Activated T-helper 1 cell treated with anti-CD3 and anti-CD28 coated beads, Interleukin-2, amount 50 U/mL, for 16 hours (primary cell): Measurements from ENCODE around the gene TLN1.

Source experiments
- DNase-seq, 2 donors: peaks; one replicate each; pipeline ENCODE4 v3.0.0-alpha.2; 2020; ENCODE audit warnings: low read depth in 1 of 2, low spot score in 1 of 2

The TLN1 gene

DNA sequence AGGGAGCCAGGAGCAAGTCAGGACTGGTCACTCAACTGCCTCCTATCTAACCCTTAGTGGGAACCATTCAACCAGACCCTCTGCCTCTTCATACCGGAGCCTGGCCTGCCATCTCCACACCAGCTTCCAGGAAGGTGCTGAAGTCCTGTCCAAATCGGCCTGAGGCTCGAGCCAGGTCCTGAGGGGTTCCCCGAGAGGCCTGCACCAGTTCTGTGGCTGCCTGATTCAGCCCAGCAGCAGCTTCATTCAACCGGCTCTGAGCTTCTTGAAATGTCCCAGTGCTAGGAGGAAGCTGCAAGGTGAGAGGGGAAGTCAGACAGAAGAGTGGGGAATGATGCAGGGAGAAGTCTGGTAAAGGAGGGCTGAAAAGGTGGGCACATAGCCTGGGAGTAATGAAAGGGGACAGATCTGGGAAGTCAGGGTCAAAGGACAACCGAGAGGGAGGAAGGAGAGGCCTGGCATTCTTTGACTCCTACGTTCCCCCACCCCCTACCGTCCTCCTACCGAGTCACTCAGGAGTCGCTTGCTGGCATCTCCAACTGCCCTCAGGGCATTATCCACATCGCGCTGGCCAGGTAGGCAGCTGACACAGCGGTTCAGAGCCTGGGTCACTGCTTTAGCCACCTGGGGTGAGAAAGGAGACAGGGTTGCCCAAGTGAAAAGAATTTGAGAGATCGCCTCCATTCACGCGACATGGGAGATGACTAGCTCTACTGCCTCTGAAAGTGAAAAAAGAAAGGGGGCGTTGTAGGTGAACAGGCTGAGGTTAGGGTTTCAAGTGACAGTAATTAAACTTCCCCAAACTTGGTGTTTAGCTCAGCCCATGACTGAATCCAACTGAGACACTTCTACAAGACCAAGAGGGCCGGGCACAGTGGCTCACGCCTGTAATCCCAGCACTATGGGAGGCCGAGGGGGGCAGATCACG, 20.2 kb downstream of the TLN1 start:
- DNase-seq: no peak

- no peak for DNase-seq
These were observed 21.0 kb downstream of the TLN1 start for GRCh38 chr9:35710818-35711500.

DNA sequence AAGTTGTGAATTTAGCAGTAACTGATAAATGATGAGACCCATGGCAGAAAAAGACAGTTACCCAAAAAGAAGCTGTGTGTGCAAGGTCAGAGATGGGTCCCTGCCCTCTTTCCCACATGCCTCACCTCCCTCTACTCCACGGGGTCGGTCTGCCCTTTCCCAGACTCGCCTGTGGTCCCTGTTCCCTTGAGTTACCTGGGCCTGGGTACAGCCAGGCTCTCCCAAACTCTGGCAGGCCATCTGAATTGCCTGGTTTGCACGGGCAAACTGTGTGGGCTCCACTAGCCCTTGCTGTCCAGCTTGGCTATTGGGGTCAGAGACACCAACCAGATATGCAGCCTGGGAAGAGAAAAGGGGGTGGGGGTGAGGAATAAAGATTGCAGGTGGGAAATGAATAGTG, 23.8 kb downstream of the TLN1 start:
- no peak for DNase-seq

GRCh38 chr9:35706951-35707350, 25.0 kb downstream of the TLN1 start:
- DNase-seq: no peak

DNA sequence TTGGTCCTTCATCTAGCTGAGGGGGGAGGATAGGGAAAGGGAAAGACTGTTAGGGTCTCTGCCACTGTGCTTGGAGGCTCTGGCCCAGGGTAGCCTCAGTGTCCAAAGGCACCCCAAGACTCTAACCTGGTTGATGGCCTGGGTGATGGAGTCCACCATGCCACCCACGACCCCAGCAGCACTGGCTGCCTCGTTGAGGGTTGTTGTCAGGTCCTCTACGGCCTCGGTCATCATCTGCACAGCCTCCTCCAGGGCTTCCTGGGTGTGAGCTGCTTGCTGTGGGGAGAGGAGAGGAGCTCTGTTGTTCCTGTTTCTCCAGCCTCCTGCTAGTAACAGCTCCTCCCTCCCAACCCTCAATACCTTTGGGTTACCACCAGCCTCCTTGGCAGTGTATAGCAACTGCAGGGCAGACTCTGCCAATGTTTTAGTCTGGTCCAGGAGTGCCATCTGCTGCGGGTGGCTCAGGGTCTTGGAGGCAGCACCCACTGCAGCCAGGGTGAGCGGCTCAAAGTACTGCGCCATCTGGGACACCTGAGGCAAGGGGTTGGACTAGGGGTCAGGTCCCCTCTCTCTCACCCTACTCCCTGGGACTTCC, 26.1 kb downstream of the TLN1 start:
- DNase-seq: no peak

DNA sequence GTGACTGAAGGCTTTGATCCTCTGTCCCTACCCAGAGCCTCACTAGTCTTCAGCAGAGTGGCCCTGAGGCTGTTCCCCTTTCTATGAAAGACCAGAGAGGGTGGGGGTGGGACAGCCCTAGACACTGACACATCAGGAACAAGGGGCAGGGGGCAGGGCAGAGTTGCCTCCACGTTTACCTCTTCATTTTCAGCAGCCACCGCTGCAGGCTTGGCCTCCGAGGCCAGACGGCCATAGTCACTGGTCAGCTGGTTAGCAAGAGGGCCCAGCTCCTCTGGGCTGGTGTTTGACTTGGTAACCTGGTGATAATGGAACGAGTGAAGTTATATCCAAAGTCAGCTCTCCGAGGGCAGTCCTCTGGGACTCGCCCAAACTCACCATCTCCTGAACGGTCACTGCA, 26.6 kb downstream of the TLN1 start:
- DNase-seq: no peak

DNA sequence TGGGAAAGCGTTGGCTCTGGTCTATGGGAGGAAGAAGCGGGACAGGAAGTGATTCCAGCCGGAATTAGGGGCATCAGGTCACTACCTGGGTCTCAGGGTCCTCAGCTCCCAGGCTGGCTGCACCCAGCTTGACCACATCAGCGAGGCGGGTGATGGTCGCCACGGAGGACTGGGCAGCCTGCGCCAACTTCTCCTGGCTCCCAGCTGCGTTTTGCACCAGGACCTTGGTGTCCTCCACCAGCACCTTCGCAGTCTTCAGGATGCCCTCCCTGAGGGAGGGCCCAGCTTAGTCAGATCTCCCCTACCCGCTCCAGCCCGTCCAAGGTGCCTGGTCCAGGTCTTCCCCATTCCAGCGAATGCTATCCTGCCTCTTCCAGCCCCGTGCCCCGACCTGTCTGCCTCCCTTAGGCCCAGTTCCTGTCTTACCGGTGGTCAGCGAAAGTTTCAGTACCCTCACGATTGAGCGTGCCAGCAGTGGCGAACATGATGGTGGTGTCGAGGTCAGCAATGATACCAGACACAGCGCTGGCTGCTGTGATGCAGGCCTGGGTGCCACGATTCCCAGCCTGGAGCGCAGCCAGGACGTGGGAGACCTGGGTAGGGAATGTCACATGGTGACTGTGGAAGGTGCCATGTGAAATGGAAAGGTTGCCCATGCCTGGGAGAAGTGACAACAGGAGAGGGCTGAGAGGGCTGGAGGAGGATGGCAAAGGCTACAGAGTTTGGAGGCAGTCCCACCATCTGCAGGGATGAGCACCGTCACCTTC, 27.9 kb downstream of the TLN1 start:
- DNase-seq: no peak

GRCh38 chr9:35702696-35703095, 29.3 kb downstream of the TLN1 start:
- no peak for DNase-seq

- no peak for DNase-seq
These were observed 31.1 kb downstream of the TLN1 start for GRCh38 chr9:35700942-35701341.

- no peak for DNase-seq
These were observed 32.0 kb downstream of the TLN1 start for GRCh38 chr9:35700031-35700430.

DNA sequence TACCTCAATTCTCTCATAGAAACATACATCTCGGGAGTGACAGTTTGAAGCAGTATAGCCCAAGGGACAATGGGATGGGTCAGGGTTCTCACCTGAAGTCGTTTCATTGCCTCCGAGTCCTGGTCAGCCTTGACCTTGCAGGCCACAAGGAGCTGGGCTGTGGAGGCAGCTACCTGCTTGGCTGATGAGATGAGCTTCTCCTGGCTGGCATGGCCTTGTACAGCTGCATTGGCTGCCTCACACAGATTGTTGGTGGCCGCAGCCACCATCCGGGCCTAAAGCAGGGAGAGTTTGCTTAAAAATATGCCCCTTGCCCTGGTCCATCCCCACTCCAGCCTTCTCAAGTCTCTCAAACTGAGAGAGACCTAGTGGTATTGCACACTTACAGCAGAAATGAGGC, 33.8 kb downstream of the TLN1 start:
- no peak for DNase-seq

GRCh38 chr9:35697486-35697885, 34.5 kb downstream of the TLN1 start:
- no peak for DNase-seq

DNA sequence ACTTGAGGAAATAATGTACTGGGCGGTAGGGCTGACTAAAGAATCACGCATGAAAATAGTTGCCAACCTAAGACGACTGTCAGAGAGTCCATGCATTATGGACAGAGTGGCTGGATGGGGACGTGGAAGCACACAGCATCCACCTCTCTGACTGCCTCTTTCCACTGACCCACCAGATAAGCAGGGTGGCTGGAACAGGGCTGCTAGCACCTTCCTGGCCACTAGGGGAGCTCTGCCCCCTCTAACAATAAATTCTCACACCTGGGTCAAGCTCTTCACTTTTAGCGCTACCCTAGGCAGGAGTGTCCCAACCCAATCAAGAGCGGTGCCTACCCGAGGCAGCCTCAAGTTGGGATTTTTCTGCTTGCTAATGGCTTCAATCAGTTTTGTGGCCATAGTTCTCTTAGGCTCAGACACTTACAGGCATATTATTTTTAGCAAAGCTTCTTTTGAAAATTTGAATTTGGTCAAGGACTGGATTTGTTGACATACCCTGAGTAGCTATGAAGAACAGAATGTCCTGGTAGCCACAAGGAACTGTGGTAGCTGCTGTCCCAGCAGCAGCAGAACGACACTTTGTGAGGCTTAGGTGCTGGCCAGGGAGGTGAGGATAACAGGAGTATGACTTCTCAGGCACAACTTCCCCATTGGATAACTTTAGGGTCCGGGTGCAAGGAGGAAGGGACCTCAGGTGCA, 35.3 kb downstream of the TLN1 start:
- DNase-seq: no peak

DNA sequence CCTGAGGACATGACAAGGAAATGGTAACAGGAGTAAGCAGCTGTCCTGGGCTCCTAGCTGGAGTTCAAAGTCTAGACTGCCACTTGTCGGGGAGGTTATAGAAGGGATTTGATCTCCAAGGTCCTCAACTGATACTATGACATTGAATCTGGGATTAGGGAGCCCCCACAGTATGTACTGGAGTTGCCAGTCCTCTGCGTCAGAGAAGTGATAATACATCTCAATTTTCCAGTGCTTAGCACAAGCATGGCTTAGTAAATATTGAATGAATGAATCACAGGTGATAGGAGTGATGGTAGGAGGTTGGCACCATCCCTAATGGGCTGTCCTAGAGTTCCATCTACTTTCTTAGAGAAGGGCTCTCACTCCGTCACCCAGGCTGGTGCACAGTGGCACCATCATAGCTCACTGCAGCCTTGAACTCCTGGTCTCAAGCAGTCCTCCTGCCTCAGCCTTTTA, 36.0 kb downstream of the TLN1 start:
- DNase-seq: no peak

- DNase-seq: no peak
These were observed 40.2 kb downstream of the TLN1 start for GRCh38 chr9:35691757-35692301.

- no peak for DNase-seq
These were observed 40.7 kb downstream of the TLN1 start for GRCh38 chr9:35691334-35691650.

DNA sequence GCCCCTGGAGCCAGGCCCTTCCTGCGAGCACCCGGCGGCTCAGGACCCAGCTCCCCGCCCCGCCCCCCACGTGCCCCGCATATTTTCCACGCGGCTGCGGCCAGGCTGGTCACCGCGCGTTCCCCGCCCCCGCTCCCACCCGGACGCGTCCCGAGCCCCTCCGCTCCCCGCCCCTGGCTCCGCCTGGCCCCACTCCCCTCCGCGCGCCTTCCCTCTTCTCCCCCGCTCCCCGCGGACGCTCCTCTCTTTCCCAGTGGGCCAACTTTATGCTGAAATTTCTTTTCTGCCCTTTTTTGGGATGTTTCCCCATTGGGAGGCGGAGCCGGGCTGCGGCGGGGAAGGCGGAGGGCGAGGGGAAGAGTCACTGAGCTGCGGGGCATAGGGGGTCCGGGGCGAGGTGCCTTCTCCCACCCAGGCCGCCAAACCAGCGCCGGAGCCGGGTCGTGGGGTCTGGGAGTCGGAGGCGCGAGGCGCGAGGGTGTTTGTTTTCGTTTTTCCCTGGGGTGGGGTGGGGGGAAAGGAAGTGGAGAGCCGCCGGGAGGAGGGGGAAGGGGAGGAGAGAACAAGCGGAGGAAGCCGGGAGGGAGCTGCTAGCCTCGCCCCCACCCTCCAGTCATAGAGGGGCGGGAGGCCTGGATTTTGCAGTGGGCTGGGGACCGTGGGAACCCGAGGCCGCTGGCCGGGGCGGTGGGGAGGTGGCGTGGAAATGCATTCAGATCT, 41.2 kb downstream of the TLN1 start:
- DNase-seq: no peak

GRCh38 chr9:35690294-35690613, 41.7 kb downstream of the TLN1 start:
- no peak for DNase-seq

- no peak for DNase-seq
These were observed 42.3 kb downstream of the TLN1 start, which contains the start of gene TPM2 for GRCh38 chr9:35689542-35690293. TPM2 (minus strand) TSS chr9:35689925; CDS start chr9:35689817, 108 bp downstream.
